ENCODE results near the gene APOOL. TPM values are rescaled to one million over a fixed set of nuclear protein-coding genes. Genes with fewer than 3 reads are reported as not detected.

The APOOL gene
- total and polyA plus RNA-seq, 10 of the 15 experiments (the other 5 are each of a cell fraction or from before 2014, with no cell fraction given): 4.4 to 14.7 (median 7.7) TPM

- FAIRE-seq (no peak), ATAC-seq (no peak), DNase-seq (ENCODE audit: low read depth, low spot score) (no peak)
- ChIA-PET RAD21 (ENCODE audit: unreplicated experiment) (no interaction called here), POLR2A (no interaction called here), CTCF (no interaction called here), SMC1A (ENCODE audit: uncharacterized antibody, unreplicated experiment) (no interaction called here)
- Histone ChIP-seq H3K4me1 (ENCODE audit: control insufficient read depth, insufficient read depth, low read length) (no peaks in the 10 kb centered on the region), H3K9ac (ENCODE audit: control insufficient read depth, insufficient read depth, low read length) (no peak overlapping the region), H3K36me3 (ENCODE audit: control insufficient read depth in 2 of 2, insufficient read depth in 2 of 2, low read length in 1 of 2) (no peaks in the 10 kb centered on the region), H2AFZ (ENCODE audit: control insufficient read depth, low read depth, low read length) (no peak overlapping the region), H3K27ac (ENCODE audit: control insufficient read depth, insufficient read depth) (no peak overlapping the region), H3K79me2 (ENCODE audit: control insufficient read depth, insufficient read depth, low read length) (no peaks in the 10 kb centered on the region), H4K20me1 (ENCODE audit: control insufficient read depth, insufficient read depth) (no peaks in the 10 kb centered on the region), H3K4me3 (no peak overlapping the region), H3K4me2 (ENCODE audit: control insufficient read depth, insufficient read depth) (no peak overlapping the region), H3K9me3 (replicated peaks; ENCODE audit: control insufficient read depth, insufficient read depth, low read length) (no peaks in the 10 kb centered on the region; the same call in none of the 3 replicates), H3K27me3 (replicated peaks in 1 of 2; ENCODE audit: control insufficient read depth in 2 of 2, insufficient read depth in 2 of 2, low read length in 1 of 2) (no peaks in the 10 kb centered on the region)
- in situ Hi-C loops (cut with MboI) (no loop called here), intact Hi-C loops (cut with micrococcal nuclease; ENCODE audit: unreplicated experiment) (no loop called here)
- no TSS peak for BruUV-seq (replicated peaks)
- TF ChIP-seq YY1 (IDR thresholded peaks at IDR 0.05; ENCODE audit: low read depth, low read length) (no peak), BHLHE40 (IDR thresholded peaks at IDR 0.05; ENCODE audit: borderline replicate concordance in 1 of 2, low read depth in 2 of 2, low read length in 1 of 2) (no peak), HDGF (IDR thresholded peaks at IDR 0.05) (no peak), STAT1 (conservative IDR thresholded peaks at IDR 0.05) (no peak), SUPT20H (IDR thresholded peaks at IDR 0.05; ENCODE audit: borderline replicate concordance, control insufficient read depth, low read depth, low read length) (no peak), CREM (IDR thresholded peaks at IDR 0.05; ENCODE audit: low read depth) (no peak), SIN3A (IDR thresholded peaks at IDR 0.05; ENCODE audit: low read depth, low read length) (no peak), ZBED1 (IDR thresholded peaks at IDR 0.05; ENCODE audit: borderline replicate concordance) (no peak), EGR1 (IDR thresholded peaks at IDR 0.05; ENCODE audit: borderline replicate concordance in 1 of 2, low read depth in 2 of 2, low read length in 2 of 2) (no peak), NFXL1 (IDR thresholded peaks at IDR 0.05; ENCODE audit: borderline replicate concordance) (no peak), IRF4 (IDR thresholded peaks at IDR 0.05; ENCODE audit: low read depth, low read length) (no peak), ATF3 (IDR thresholded peaks at IDR 0.05; ENCODE audit: borderline replicate concordance, extremely low read depth, low read depth, low read length) (no peak), CEBPZ (IDR thresholded peaks at IDR 0.05; ENCODE audit: low read depth, low read length) (no peak)
- TF ChIP-seq, protein P1, sequence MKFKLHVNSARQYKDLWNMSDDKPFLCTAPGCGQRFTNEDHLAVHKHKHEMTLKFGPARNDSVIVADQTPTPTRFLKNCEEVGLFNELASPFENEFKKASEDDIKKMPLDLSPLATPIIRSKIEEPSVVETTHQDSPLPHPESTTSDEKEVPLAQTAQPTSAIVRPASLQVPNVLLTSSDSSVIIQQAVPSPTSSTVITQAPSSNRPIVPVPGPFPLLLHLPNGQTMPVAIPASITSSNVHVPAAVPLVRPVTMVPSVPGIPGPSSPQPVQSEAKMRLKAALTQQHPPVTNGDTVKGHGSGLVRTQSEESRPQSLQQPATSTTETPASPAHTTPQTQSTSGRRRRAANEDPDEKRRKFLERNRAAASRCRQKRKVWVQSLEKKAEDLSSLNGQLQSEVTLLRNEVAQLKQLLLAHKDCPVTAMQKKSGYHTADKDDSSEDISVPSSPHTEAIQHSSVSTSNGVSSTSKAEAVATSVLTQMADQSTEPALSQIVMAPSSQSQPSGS (IDR thresholded peaks at IDR 0.05; ENCODE audit: low read length): no peak
- TF ChIP-seq, protein P2, sequence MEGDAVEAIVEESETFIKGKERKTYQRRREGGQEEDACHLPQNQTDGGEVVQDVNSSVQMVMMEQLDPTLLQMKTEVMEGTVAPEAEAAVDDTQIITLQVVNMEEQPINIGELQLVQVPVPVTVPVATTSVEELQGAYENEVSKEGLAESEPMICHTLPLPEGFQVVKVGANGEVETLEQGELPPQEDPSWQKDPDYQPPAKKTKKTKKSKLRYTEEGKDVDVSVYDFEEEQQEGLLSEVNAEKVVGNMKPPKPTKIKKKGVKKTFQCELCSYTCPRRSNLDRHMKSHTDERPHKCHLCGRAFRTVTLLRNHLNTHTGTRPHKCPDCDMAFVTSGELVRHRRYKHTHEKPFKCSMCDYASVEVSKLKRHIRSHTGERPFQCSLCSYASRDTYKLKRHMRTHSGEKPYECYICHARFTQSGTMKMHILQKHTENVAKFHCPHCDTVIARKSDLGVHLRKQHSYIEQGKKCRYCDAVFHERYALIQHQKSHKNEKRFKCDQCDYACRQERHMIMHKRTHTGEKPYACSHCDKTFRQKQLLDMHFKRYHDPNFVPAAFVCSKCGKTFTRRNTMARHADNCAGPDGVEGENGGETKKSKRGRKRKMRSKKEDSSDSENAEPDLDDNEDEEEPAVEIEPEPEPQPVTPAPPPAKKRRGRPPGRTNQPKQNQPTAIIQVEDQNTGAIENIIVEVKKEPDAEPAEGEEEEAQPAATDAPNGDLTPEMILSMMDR (IDR thresholded peaks at IDR 0.05 in 2 of 3, conservative IDR thresholded peaks at IDR 0.05 in 1 of 3; ENCODE audit: control insufficient read depth in 2 of 3, extremely low read depth in 1 of 3, insufficient read depth in 1 of 3, low read depth in 3 of 3, low read length in 3 of 3): no peak
- TF ChIP-seq, protein P3, sequence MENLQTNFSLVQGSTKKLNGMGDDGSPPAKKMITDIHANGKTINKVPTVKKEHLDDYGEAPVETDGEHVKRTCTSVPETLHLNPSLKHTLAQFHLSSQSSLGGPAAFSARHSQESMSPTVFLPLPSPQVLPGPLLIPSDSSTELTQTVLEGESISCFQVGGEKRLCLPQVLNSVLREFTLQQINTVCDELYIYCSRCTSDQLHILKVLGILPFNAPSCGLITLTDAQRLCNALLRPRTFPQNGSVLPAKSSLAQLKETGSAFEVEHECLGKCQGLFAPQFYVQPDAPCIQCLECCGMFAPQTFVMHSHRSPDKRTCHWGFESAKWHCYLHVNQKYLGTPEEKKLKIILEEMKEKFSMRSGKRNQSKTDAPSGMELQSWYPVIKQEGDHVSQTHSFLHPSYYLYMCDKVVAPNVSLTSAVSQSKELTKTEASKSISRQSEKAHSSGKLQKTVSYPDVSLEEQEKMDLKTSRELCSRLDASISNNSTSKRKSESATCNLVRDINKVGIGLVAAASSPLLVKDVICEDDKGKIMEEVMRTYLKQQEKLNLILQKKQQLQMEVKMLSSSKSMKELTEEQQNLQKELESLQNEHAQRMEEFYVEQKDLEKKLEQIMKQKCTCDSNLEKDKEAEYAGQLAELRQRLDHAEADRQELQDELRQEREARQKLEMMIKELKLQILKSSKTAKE (IDR thresholded peaks at IDR 0.05; ENCODE audit: low read depth, poor library complexity, severe bottlenecking): no peak
Observed at GRCh38 chrX:85026170-85026569, 22.5 kb downstream of the APOOL start.
